GM18951 (cell line): Measurements from ENCODE around the gene LIPA.

Source experiments
- POLR2A ChIP-seq: IDR thresholded peaks from 4 replicates; pipeline ENCODE4 v1.6.1; 2011; ENCODE audit warnings: mild to moderate bottlenecking; ENCODE audit not compliant: insufficient read length, insufficient read depth; ENCODE audit errors: extremely low read depth
- in situ Hi-C: fragments of 300-500 bp; cut with MboI; formaldehyde crosslinking; loops from one replicate; pipeline ENCODE4 v1.12.0; 2022; ENCODE audit warnings: low sequenced_read_pairs, mixed read lengths, inconsistent platforms; ENCODE audit not compliant: unreplicated experiment

LIPA gene

DNA sequence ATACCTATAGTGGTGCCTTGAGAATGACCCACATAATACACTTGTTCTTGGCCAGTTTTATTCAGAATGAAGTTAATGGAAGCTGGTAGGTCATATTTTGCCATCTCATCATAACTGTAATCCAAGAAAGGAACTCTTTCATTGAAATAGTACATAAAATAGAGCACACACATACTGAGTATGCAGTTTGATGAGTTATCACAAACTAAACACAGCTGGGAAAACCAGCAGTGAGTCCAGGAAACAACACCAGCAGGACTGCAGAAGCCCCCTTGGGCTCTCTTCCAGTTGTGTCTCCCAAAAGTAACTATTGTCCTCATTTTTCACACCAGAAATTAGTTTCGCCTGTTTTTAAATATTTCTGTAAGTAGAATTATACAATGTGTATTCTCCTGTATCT lies 24.7 kb downstream of the LIPA start:
- in situ Hi-C loops: loop anchor here (10.0 kb wide), 1 partner anchor 292 kb away; no protein-coding TSS in a partner anchor
- no peak for TF ChIP-seq POLR2A

GRCh38 chr10:89224739-89225443 lies 26.7 kb downstream of the LIPA start:
- no peak for TF ChIP-seq POLR2A
- in situ Hi-C loops: loop anchor here (10.0 kb wide), 1 partner anchor 290 kb away; no protein-coding TSS in a partner anchor

GRCh38 chr10:89221919-89222318 lies 29.7 kb downstream of the LIPA start:
- no peak for TF ChIP-seq POLR2A
- in situ Hi-C loops: loop anchor here (10.0 kb wide), 1 partner anchor 287 kb away; no protein-coding TSS in a partner anchor

DNA sequence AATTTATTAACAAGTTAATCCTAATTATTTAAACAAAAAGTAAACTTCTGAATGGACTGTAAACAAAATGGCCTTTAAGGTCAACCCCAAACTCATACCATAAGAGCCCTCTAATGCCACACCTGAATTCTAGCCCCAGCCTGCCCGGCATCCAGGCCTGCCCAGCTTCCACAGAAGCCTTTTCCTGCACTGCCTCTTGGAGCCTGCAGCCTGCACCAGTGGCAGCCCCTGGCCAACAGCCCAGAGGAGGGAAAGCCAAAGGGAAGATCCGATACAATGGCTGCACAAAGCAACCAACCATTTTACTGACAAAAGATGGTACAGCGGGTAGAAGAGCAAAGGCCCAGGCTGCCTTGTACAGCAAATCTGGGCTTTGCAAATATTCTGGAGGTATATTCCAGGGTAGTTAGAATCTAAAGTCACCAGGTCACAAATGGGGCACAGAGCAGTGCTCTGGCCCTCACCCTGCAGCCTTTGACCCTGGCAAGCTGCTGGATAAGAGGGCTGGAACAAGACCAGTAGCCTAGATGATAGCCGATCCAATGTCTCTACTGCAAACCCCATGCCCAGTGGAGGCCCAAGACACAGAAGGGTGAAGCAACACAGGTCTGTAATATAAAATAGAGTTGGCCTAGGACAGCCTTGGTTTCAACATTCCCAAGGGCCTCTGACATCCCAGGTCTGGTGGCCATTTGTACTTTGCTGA lies 31.9 kb downstream of the LIPA start:
- in situ Hi-C loops: loop anchor here (10.0 kb wide), 2 partner anchors 285 to 385 kb away; no protein-coding TSS in a partner anchor
- no peak for TF ChIP-seq POLR2A

DNA sequence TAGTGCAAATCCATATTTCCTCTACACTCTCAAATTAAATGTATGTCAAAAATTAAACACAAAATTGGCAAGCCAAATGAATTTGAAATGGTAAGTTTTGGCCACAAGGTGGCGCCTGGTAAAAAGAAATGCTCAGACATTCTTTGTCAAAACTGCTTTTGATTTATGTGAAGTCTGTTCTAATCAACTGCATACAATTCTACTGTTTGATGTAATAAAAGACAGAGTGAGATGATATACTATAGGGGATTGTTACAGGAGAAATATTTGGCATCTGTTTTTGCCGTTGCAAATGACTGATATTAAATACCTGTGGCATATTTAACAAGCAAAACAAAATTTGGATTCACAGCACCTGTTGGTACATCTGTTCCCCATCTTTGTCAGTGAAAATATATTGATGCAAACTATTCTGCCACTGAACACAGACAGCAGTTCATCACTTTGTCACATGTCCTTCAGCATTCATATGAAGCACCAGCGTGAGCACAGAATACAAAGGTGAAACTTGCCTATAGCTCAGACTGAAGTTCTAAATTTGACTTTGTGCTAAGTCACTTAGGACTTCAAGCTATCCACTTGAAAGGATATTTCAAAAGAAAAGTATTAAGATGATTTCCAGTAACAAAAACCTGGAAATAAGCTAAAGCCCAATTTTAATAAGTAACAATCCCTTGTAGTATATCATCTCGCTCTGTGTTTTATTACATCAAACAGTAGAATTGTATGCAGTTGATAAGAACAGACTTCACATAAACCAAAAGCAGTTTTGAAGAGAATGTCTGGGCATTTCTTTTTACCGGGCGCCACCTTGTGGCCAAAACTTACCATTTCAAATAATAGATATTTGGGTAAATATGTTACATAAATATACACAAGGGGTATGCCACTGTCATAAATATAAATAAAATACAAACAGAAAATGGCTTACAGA lies 34.3 kb downstream of the LIPA start:
- no peak for TF ChIP-seq POLR2A
- in situ Hi-C loops: loop anchor here (10.0 kb wide), 1 partner anchor 383 kb away; no protein-coding TSS in a partner anchor

GRCh38 chr10:89216056-89216455 lies 35.5 kb downstream of the LIPA start:
- in situ Hi-C loops: loop anchor here (10.0 kb wide), 1 partner anchor 381 kb away; no protein-coding TSS in a partner anchor
- no peak for TF ChIP-seq POLR2A

DNA sequence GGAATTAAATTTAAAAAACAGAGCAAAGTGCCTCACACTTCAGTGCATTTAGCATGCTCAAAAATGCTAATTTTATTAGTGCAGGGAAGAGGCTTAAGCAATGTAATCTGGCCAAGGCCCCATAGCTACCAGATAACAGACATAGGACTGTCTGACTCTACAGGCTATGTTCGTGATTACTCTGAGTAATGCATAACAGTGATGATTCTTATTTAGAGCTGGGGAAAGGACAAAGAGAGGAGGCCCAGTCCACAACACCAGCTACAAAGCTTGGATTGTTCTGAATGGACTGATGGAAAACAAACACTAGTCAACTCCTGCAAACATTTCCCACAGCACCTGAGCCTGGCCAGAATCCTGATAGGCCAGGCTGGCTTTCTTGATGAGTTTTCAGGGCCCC lies 36.1 kb downstream of the LIPA start:
- TF ChIP-seq POLR2A: no peak
- in situ Hi-C loops: loop anchor here (10.0 kb wide), 1 partner anchor 381 kb away; no protein-coding TSS in a partner anchor

- in situ Hi-C loops: loop anchor here (10.0 kb wide), 1 partner anchor 380 kb away; no protein-coding TSS in a partner anchor
- TF ChIP-seq POLR2A: no peak
Measured at GRCh38 chr10:89214566-89215165, 36.9 kb downstream of the LIPA start.

DNA sequence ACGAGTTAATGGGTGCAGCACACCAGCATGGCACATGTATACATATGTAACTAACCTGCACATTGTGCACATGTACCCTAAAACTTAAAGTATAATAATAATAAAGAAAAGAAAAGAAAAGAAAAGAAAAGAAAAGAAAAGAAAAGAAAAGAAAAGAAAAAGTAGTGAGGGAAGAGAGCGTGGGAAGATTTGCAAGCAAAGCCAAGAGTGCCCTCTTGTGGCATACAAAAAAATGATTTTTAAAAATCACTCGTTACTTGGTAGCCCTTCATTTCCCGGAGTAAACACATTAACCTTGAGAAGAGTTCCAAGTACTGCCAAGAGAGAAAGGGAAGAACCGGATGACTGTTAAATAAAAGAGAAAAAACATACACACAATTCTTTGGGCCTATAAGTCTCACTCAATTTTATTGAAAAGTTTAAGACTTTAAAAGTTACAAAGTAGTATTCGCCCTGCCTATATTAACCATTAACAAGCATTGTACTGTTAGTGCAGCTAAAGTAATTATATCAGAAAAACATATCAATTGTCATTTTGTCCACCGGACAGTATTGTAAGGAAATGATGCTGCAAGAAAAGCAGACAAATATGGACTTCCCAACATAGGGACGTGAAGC lies 38.3 kb downstream of the LIPA start:
- in situ Hi-C loops: loop anchor here (10.0 kb wide), 1 partner anchor 378 kb away; no protein-coding TSS in a partner anchor

GRCh38 chr10:89210794-89211425 lies 40.7 kb downstream of the LIPA start:
- no peak for TF ChIP-seq POLR2A
- in situ Hi-C loops: loop anchor here (10.0 kb wide), 1 partner anchor 376 kb away; no protein-coding TSS in a partner anchor

More for the DNA sequence above, 38.3 kb downstream of the LIPA start:
- TF ChIP-seq POLR2A: no peak

- in situ Hi-C loops: loop anchor here (5.0 to 10.0 kb wide), 2 partner anchors 177 to 375 kb away; no protein-coding TSS in a partner anchor
- TF ChIP-seq POLR2A: no peak
Measured at GRCh38 chr10:89209718-89210117, 41.9 kb downstream of the LIPA start.

DNA sequence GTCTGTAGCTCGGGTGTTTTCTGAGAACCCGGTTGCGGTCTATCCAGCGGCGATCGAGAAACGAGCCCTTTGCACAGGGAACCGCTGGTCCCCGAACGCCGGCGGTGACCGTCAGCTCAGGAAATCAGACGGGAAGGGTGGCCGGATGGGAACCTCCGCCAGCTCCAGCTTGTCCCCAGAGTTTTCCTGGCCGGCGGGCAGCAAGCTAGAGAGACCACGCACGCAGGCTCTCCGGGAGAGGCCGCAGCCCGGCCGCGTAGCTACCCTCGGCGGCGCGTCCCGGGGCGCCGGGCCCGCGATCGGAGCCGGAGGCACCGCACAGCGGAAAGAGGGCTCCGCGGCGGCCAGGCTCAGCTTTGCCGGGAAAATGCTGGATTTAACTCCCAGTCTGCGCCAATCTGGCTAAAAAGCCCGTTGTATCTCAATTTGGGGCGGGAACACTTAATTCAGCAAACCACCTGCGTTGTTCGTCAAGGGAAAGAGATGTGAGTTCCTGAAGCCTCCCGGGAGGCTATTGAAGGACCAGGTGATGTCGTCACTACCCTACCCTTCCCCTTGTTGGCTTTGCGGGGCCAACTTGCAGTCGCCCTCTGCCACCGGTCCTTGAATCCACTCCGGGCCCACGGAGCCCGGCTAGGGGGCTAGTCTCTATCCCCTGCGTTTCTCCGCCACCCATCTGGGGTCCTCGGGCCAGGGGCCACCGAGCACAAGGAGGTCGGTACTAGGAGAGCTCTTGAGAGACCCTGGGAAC lies 43.6 kb downstream of the LIPA start:
- in situ Hi-C loops: loop anchor here (5.0 kb wide), 1 partner anchor 176 kb away; no protein-coding TSS in a partner anchor

More for the DNA sequence above, 43.6 kb downstream of the LIPA start:
- TF ChIP-seq POLR2A: no peak
